BJ (cell line): Measurements from ENCODE around the gene CAB39L. TPM values are rescaled to one million over a fixed set of nuclear protein-coding genes. Genes with fewer than 3 reads are reported as not detected.

Source experiments
- CTCF ChIA-PET: fragments of 350-600 bp; formaldehyde crosslinking; extraction: SDS; loops from one replicate; lab custom pipeline; 2021; ENCODE audit warnings: antibody characterized with exemption, inconsistent platforms; lab: Yijun Ruan, JAX
- POLR2A ChIA-PET: fragments of 300-600 bp; sonication (Branson Sonifier 250); formaldehyde crosslinking; extraction: SDS; loops from one replicate; lab custom pipeline; 2021; ENCODE audit warnings: antibody characterized with exemption; lab: Charles Lee
- DNase-seq: peaks from one replicate; pipeline ENCODE4 v3.0.0-alpha.2; 2011; ENCODE audit warnings: low read depth
- H3K27me3 ChIP-seq: 2 replicates; pipeline ENCODE4 v1.6.0; 2011; ENCODE audit warnings: low read length; ENCODE audit not compliant: control insufficient read depth, insufficient read depth
- H3K36me3 ChIP-seq: 2 replicates; pipeline ENCODE4 v1.5.1; 2011; ENCODE audit warnings: low read length; ENCODE audit not compliant: control insufficient read depth, insufficient read depth
- H3K4me3 ChIP-seq: 2 replicates; pipeline ENCODE4 v1.5.1; 2011; ENCODE audit warnings: low read depth, mild to moderate bottlenecking, control low read depth, low read length
- CTCF ChIP-seq: IDR thresholded peaks from 2 replicates; pipeline ENCODE4 v1.5.1; 2011; ENCODE audit warnings: low read depth, mild to moderate bottlenecking, control low read depth, inconsistent platforms, low read length, moderate library complexity; ENCODE audit not compliant: insufficient read depth
- polyA plus RNA-seq: library from polyadenylated mRNA; depleted of rRNA; stranded (reverse); fragments of >200 nt; gene quantifications from 2 replicates; pipeline ENCODE4 v1.2.3, GENCODE V29; 2011

Gene CAB39L
- polyA plus RNA-seq, 1 experiment = 6.5 TPM

DNA sequence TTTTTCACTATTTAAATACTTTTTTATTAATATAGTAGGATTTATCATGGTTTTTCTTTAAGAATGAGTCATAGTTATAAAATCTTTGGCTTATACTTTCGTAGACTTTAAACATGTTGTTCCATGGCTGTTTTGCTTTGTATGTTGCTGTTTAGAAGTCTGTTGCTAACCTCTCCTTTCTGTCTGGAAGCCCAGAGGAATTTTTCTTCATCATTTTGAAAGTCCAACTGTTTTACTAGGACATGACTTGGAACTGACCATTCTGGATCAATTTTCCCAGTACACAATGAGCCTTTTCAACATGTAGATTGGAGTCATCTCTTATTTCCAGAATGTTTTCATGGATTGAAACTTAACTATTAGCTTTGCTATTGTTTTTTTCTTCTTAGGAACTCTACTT is 7.9 kb downstream of the CAB39L start:
- POLR2A ChIA-PET = no interaction called here
- Histone ChIP-seq H3K4me3 (no peak overlapping the region), H3K36me3 (no peaks in the 10 kb centered on the region), H3K27me3 (no peaks in the 10 kb centered on the region)
- CTCF ChIA-PET = interaction anchor here (1.1 to 3.3 kb wide), 11 partner anchors 17 to 183 kb away, joined by 3 to 28 read pairs (median 7); no protein-coding TSS in a partner anchor
- no peak for TF ChIP-seq CTCF
- DNase-seq = no peak

DNA sequence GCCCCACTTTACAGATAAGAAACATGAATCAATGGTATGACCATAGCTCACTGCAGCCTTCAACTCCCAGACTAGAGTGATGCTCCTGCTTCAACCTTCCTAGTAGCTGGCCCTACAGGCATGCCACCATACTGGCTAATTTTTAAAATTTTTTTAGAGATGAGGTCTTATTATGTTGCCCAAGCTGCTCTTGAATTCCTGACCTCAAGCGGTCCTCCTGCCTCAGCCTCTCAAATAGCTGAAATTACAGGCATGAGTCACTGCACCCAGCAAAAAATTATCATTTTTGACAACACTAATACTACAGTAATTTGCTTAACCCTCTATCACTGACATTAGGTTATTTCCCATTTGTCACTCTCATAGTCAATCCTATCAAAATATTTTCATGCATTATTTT is 14.7 kb downstream of the CAB39L start:
- no peak for DNase-seq
- CTCF ChIA-PET = no interaction called here
- H3K36me3 ChIP-seq = no peaks in the 10 kb centered on the region
- H3K4me3 ChIP-seq = no peak overlapping the region
- no peaks in the 10 kb centered on the region for H3K27me3 ChIP-seq
- POLR2A ChIA-PET = no interaction called here
- no peak for TF ChIP-seq CTCF

- Histone ChIP-seq H3K27me3 (no peaks in the 10 kb centered on the region), H3K36me3 (no peaks in the 10 kb centered on the region), H3K4me3 (no peak overlapping the region)
- TF ChIP-seq CTCF = no peak
- DNase-seq = no peak
- POLR2A ChIA-PET = no interaction called here
- CTCF ChIA-PET = interaction anchor here (0.8 to 1.7 kb wide), 2 partner anchors 9 to 12 kb away, joined by 3 read pairs; no protein-coding TSS in a partner anchor
Measured at GRCh38 chr13:49428041-49428763, 15.7 kb downstream of the CAB39L start.

DNA sequence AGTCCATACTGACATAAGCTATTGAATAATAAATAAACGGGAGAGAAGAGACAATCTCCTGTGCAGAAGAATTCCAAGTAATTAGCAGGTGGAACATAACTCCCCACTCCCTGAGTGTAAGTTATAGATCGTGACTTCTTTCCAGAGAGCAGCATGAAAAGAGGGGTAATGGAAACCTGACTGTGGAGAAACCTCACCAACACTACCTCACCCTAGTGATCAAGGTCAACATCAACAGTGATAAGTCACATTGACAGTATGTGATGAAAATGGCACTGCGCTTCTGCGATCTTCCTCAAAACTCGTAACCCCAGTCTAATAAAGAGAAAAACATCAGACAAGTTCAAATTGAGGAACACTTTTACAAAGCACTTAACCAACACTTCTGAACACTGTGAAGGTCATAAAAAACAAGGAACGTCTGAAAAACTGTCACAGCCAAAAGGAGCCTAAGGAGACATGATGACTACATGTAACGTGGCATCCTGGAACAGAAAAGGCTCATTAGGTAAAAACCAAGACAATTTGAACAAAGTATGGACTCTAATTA is 19.8 kb downstream of the CAB39L start:
- ChIA-PET POLR2A (interaction anchor here (0.6 kb wide), 1 partner anchor 314 kb away, joined by 9 read pairs; no protein-coding TSS in a partner anchor), CTCF (interaction anchor here (1.0 kb wide), 1 partner anchor 13 kb away, joined by 3 read pairs; no protein-coding TSS in a partner anchor)
- no peak for TF ChIP-seq CTCF

DNA sequence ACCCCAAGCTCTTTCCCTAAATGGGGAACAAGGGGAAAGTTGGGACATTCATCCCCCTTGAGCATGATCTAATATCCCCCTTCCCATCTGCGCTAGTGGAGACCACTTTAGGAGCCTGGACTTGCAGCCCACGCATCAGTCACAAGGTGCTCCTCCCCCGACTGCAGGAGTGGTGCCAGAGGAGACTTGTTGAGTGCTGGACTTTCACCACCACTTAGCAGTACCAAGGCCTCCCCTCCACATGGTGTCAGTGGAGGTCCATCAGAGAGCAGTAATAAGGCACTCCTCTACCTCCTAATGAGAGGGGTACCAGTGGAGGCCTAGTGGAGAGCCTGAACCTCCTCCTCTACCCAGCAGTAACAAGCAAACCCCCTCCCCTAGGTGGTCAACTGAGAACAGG is 22.5 kb downstream of the CAB39L start:
- ChIA-PET POLR2A (no interaction called here), CTCF (interaction anchor here (1.3 kb wide), 1 partner anchor 126 kb away, joined by 4 read pairs; no protein-coding TSS in a partner anchor)
- Histone ChIP-seq H3K36me3 (no peaks in the 10 kb centered on the region), H3K27me3 (no peaks in the 10 kb centered on the region), H3K4me3 (no peak overlapping the region)
- no peak for DNase-seq
- TF ChIP-seq CTCF = no peak

More for the DNA sequence above, 19.8 kb downstream of the CAB39L start:
- no peak overlapping the region for H3K4me3 ChIP-seq
- no peaks in the 10 kb centered on the region for H3K27me3 ChIP-seq
- H3K36me3 ChIP-seq = no peaks in the 10 kb centered on the region
- DNase-seq = no peak
